Mesenchymal stem cell (in vitro differentiated cells and primary cell): Measurements from ENCODE around the gene CHKB.

Experiments
- DNase-seq: peaks from one replicate; pipeline ENCODE4 v3.0.0-alpha.2; 2013
- H2AFZ ChIP-seq: one replicate; pipeline ENCODE4 v1.6.1; 2013; ENCODE audit warnings: low read depth, mild to moderate bottlenecking, control low read depth, inconsistent platforms, low read length, moderate library complexity
- H2AK5ac ChIP-seq: 2 replicates; pipeline ENCODE4 v1.6.1; 2013; ENCODE audit warnings: low read length, moderate library complexity, mild to moderate bottlenecking, inconsistent platforms; ENCODE audit not compliant: severe bottlenecking
- H2BK120ac ChIP-seq: one replicate; pipeline ENCODE4 v1.6.1; 2013; ENCODE audit warnings: low read depth, mild to moderate bottlenecking, inconsistent platforms, low read length, moderate library complexity
- H2BK12ac ChIP-seq, 2 experiments: one replicate each; pipeline ENCODE4 v1.6.1; 2013; ENCODE audit warnings: inconsistent platforms in 2 of 2, low read length in 2 of 2, mild to moderate bottlenecking in 2 of 2, moderate library complexity in 2 of 2, control low read depth in 1 of 2
- H2BK15ac ChIP-seq: one replicate; pipeline ENCODE4 v1.6.1; 2013; ENCODE audit warnings: mild to moderate bottlenecking, low read depth, inconsistent platforms; ENCODE audit not compliant: poor library complexity, severe bottlenecking
- H2BK5ac ChIP-seq: 2 replicates; pipeline ENCODE4 v1.6.1; 2013; ENCODE audit warnings: low read depth, mild to moderate bottlenecking, low read length, control low read depth, inconsistent platforms; ENCODE audit not compliant: poor library complexity, severe bottlenecking
- H3K14ac ChIP-seq, 2 experiments: one replicate each; pipeline ENCODE4 v1.6.1; 2013; ENCODE audit warnings: inconsistent platforms in 2 of 2, low read length in 2 of 2, control low read depth in 1 of 2, mild to moderate bottlenecking in 1 of 2, moderate library complexity in 1 of 2
- H3K18ac ChIP-seq, 2 experiments: one replicate each; pipeline ENCODE4 v1.6.1; 2013; ENCODE audit warnings: inconsistent platforms in 2 of 2, low read length in 2 of 2, control low read depth in 1 of 2, low read depth in 1 of 2, mild to moderate bottlenecking in 1 of 2
- H3K23ac ChIP-seq, 2 experiments: one replicate each; pipeline ENCODE4 v1.6.1; 2013; ENCODE audit warnings: inconsistent platforms in 2 of 2, low read length in 2 of 2, mild to moderate bottlenecking in 2 of 2, moderate library complexity in 2 of 2, control low read depth in 1 of 2
- H3K27ac ChIP-seq: 2 replicates; pipeline ENCODE4 v1.5.1; 2013; ENCODE audit warnings: mild to moderate bottlenecking, moderate library complexity, low read length, control low read depth, inconsistent platforms; ENCODE audit not compliant: poor library complexity, severe bottlenecking
- H3K27me3 ChIP-seq, 2 experiments: 2 replicates each; pipeline versions ENCODE4 v1.6.1 to v1.7.0; 2013; ENCODE audit warnings: low read length in 2 of 2, mild to moderate bottlenecking in 2 of 2, moderate library complexity in 2 of 2, control low read depth in 1 of 2, inconsistent platforms in 1 of 2; ENCODE audit not compliant: control insufficient read depth in 1 of 2, insufficient read depth in 1 of 2
- H3K36me3 ChIP-seq, 2 experiments: 2 replicates each; pipeline versions ENCODE4 v1.6.1 to v1.7.0; 2013; ENCODE audit warnings: low read length in 2 of 2, control low read depth in 1 of 2, inconsistent platforms in 1 of 2, low read depth in 1 of 2, mild to moderate bottlenecking in 1 of 2; ENCODE audit not compliant: insufficient read depth in 2 of 2, control insufficient read depth in 1 of 2
- H3K4ac ChIP-seq, 2 experiments: one replicate each; pipeline ENCODE4 v1.6.1; 2013; ENCODE audit warnings: inconsistent platforms in 2 of 2, low read length in 2 of 2, mild to moderate bottlenecking in 2 of 2, moderate library complexity in 2 of 2, control low read depth in 1 of 2, low read depth in 1 of 2
- H3K4me1 ChIP-seq: 2 replicates; pipeline ENCODE4 v1.6.1; 2013; ENCODE audit warnings: low read depth, low read length, control low read depth; ENCODE audit not compliant: control insufficient read depth, insufficient read depth
- H3K4me2 ChIP-seq: 2 replicates; pipeline ENCODE4 v1.6.1; 2013; ENCODE audit warnings: low read length, mild to moderate bottlenecking, inconsistent platforms; ENCODE audit not compliant: poor library complexity, severe bottlenecking
- H3K4me3 ChIP-seq, 2 experiments: 2 replicates each; pipeline versions ENCODE4 v1.5.1 to v1.7.0; 2013; ENCODE audit warnings: low read length in 2 of 2, mild to moderate bottlenecking in 2 of 2, control low read depth in 1 of 2, low read depth in 1 of 2; ENCODE audit not compliant: insufficient read depth in 1 of 2
- H3K79me1 ChIP-seq: replicated peaks from 2 replicates; pipeline ENCODE4 v1.6.1; 2013; ENCODE audit warnings: mild to moderate bottlenecking, control low read depth, low read length, inconsistent platforms; ENCODE audit not compliant: poor library complexity, severe bottlenecking
- H3K9ac ChIP-seq: 2 replicates; pipeline ENCODE4 v1.7.0; 2013; ENCODE audit warnings: mild to moderate bottlenecking, low read length, moderate library complexity
- H3K9me3 ChIP-seq: 2 replicates; pipeline ENCODE4 v1.7.0; 2013; ENCODE audit warnings: mild to moderate bottlenecking, low read length; ENCODE audit not compliant: control insufficient read depth
- H4K8ac ChIP-seq: one replicate; pipeline ENCODE4 v1.6.1; 2013; ENCODE audit warnings: inconsistent platforms, mild to moderate bottlenecking, low read length, moderate library complexity
- H4K91ac ChIP-seq: one replicate; pipeline ENCODE4 v1.6.1; 2013; ENCODE audit warnings: mild to moderate bottlenecking, low read length, inconsistent platforms
- WGBS: methylation state at CpG from one replicate; pipeline ENCODE4 v1.1.7; 2013; ENCODE audit warnings: mixed read lengths; 5-methylcytosine and 5-hydroxymethylcytosine counted together

CHKB gene

DNA sequence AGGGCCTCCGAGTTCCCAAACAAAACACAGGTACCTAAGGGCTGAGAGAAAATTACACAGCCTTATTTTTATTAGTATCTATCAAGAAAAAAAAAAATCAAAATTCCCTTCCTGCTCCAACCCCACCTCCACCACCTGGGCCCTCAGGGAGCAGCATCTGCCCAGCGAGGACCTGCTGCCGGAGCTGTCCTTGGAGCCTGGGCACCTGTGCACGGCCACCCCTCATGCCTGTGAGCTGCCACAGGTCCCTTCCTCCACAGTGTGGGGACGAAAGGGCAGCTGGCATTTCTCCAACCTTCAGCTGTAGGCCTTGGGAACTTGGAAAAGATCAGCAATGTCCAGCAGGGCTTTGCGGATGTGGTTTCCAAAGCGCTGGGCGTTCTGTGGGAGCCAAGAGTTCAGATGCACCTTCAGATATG is 13.6 kb downstream of the CHKB start:
- Histone ChIP-seq H3K4me3 (no peak overlapping the region), H2AFZ (no peak overlapping the region), H4K8ac (no peak overlapping the region), H3K27ac (no peak overlapping the region), H3K4me1 (peaks cover 9% of the 10 kb centered on the region), H4K91ac (no peak overlapping the region), H3K9ac (no peak overlapping the region), H2BK12ac (no peak overlapping the region), H2BK15ac (no peak overlapping the region), H3K4me2 (no peak overlapping the region), H2AK5ac (no peak overlapping the region), H3K36me3 (peaks cover 0 to 64% of the 10 kb centered on the region in 2 experiments), H3K79me1 (no peaks in the 10 kb centered on the region), H3K18ac (no peak overlapping the region), H3K9me3 (no peaks in the 10 kb centered on the region), H3K27me3 (no peaks in the 10 kb centered on the region), H2BK5ac (no peak overlapping the region), H2BK120ac (no peak overlapping the region), H3K4ac (no peak overlapping the region), H3K14ac (no peak overlapping the region), H3K23ac (no peak overlapping the region)
- WGBS, result 86% methylated on average over 7 of the region's 8 CpGs
- no peak for DNase-seq

DNA sequence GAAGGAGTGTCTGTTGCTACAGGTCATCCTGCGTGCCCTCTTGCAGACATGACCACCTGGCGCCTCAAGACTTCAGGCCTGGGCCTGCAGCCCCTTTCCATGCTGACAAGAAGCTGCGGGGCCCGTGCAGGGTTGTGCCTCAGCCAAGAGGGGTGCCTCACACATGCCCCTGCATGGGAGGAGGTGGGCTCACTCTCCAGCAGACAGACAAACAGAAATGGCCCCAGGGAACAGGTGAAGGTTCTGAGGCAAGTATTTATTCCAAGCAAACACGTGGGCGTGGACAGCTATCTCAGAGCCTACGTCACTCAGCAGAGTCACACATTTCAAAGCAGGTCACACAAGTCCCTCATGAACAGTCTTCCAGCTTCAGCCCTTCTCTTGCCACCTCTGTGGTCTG is 14.0 kb downstream of the CHKB start:
- Histone ChIP-seq H3K79me1 (peaks cover 1% of the 10 kb centered on the region), H3K4me3 (no peak overlapping the region)
- 92% methylated on average over 4 of the region's 7 CpGs for WGBS

GRCh38 chr22:50567721-50568252 is 14.9 kb downstream of the CHKB start:
- Histone ChIP-seq H3K9ac (no peak overlapping the region), H2AFZ (no peak overlapping the region), H2BK5ac (no peak overlapping the region), H3K27ac (no peak overlapping the region), H3K4me1 (peaks cover 17% of the 10 kb centered on the region), H3K9me3 (no peaks in the 10 kb centered on the region), H3K23ac (no peak overlapping the region), H3K36me3 (peaks cover 0 to 51% of the 10 kb centered on the region in 2 experiments), H4K91ac (no peak overlapping the region), H3K27me3 (no peaks in the 10 kb centered on the region), H2BK12ac (no peak overlapping the region), H3K4me2 (no peak overlapping the region), H2AK5ac (no peak overlapping the region), H3K4ac (no peak overlapping the region), H2BK15ac (no peak overlapping the region), H3K4me3 (no peak overlapping the region), H2BK120ac (no peak overlapping the region), H3K18ac (no peak overlapping the region), H3K79me1 (peaks cover 1% of the 10 kb centered on the region), H3K14ac (no peak overlapping the region), H4K8ac (no peak overlapping the region)
- WGBS, result 90% methylated on average over 7 of the region's 7 CpGs
- DNase-seq, result no peak

More for the DNA sequence above, 14.0 kb downstream of the CHKB start:
- Histone ChIP-seq H2BK15ac (no peak overlapping the region), H2BK5ac (no peak overlapping the region), H3K23ac (no peak overlapping the region), H2AK5ac (no peak overlapping the region), H3K4me1 (peaks cover 11% of the 10 kb centered on the region), H2BK120ac (no peak overlapping the region), H3K4me2 (no peak overlapping the region), H2AFZ (no peak overlapping the region), H3K4ac (no peak overlapping the region), H3K27ac (no peak overlapping the region), H3K9ac (no peak overlapping the region), H3K14ac (no peak overlapping the region), H2BK12ac (no peak overlapping the region), H3K27me3 (no peaks in the 10 kb centered on the region), H4K8ac (no peak overlapping the region), H4K91ac (no peak overlapping the region), H3K9me3 (no peaks in the 10 kb centered on the region), H3K36me3 (peaks cover 0 to 60% of the 10 kb centered on the region in 2 experiments), H3K18ac (no peak overlapping the region)
- DNase-seq, result no peak

DNA sequence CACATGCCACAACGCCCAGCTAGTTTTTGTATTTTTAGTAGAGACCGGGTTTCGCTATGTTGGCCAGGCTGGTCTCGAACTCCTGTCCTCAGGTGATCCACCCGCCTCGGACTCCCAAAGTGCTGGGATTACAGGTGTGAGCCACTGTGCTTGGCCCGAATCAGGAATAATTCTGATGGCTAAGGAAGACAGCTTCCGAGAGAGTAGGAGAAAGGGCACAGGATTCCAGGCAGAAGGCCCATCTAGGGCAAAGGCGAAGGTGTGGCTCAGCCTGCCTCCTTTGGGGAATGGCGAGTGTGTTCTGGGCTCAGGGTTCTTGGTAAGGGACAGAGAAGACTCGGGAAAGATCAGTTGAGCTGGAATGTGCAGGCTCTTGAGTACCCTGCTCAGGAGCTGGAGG is 18.4 kb downstream of the CHKB start:
- H2BK5ac ChIP-seq, result no peak overlapping the region
- H2AFZ ChIP-seq, result no peak overlapping the region
- H3K27ac ChIP-seq, result no peak overlapping the region
- H3K4me2 ChIP-seq, result no peak overlapping the region
- peaks cover 9% of the 10 kb centered on the region for H3K4me1 ChIP-seq
- H2BK12ac ChIP-seq, result no peak overlapping the region
- no peak overlapping the region for H3K18ac ChIP-seq
- 89% methylated on average over 11 of the region's 11 CpGs for WGBS
- H3K23ac ChIP-seq, result no peak overlapping the region
- H2AK5ac ChIP-seq, result no peak overlapping the region
- no peak overlapping the region for H3K14ac ChIP-seq
- no peak overlapping the region for H3K9ac ChIP-seq
- H3K9me3 ChIP-seq, result no peaks in the 10 kb centered on the region
- H3K4me3 ChIP-seq, result no peak overlapping the region
- peaks cover 0 to 19% of the 10 kb centered on the region in 2 experiments for H3K36me3 ChIP-seq
- no peak overlapping the region for H2BK15ac ChIP-seq
- no peak overlapping the region for H3K4ac ChIP-seq
- H4K8ac ChIP-seq, result no peak overlapping the region
- peaks cover 1% of the 10 kb centered on the region for H3K79me1 ChIP-seq
- H3K27me3 ChIP-seq, result peaks cover 0 to 8% of the 10 kb centered on the region in 2 experiments
- H4K91ac ChIP-seq, result no peak overlapping the region
- DNase-seq, result no peak
- no peak overlapping the region for H2BK120ac ChIP-seq
